HEK293T (cell line): ENCODE results near the gene MEF2C.

Source experiments
- BHLHE40 ChIP-seq: fragments of 450-650 bp; IDR thresholded peaks from 2 replicates; pipeline ENCODE4 v1.6.1; 2016; ENCODE audit warnings: mild to moderate bottlenecking, moderate library complexity, borderline replicate concordance
- FOXK2 ChIP-seq: fragments of 450-650 bp; IDR thresholded peaks from 2 replicates; pipeline ENCODE4 v1.6.1; 2016; ENCODE audit warnings: mild to moderate bottlenecking
- FOXM1 ChIP-seq: fragments of 450-650 bp; IDR thresholded peaks from 2 replicates; pipeline ENCODE4 v1.6.1; 2017; ENCODE audit warnings: mild to moderate bottlenecking, borderline replicate concordance
- NFRKB ChIP-seq: fragments of 450-650 bp; IDR thresholded peaks from 2 replicates; pipeline ENCODE4 v1.6.1; 2016; ENCODE audit warnings: mild to moderate bottlenecking, moderate library complexity
- SP1 ChIP-seq: fragments of 450-650 bp; IDR thresholded peaks from 2 replicates; pipeline ENCODE4 v1.6.1; 2017

- TF ChIP-seq NFRKB = no peak
- no peak for TF ChIP-seq SP1
- TF ChIP-seq BHLHE40 = no peak
- TF ChIP-seq FOXM1 = no peak
- TF ChIP-seq FOXK2 = no peak
These were observed 166.9 kb downstream of the MEF2C start for GRCh38 chr5:88716101-88716500.
